OCI-LY7 (cell line): ENCODE measurements around the gene GALNT17. TPM values are rescaled to one million over a fixed set of nuclear protein-coding genes. Genes with fewer than 3 reads are reported as not detected.

Experiments used
- BruUV-seq: library from RNA; stranded (reverse); fragments of 400-500 nt; replicated peaks from 2 replicates; lab custom pipeline; 2021; lab: Mats Ljungman, UMichigan
- CTCF ChIA-PET: fragments of 300-600 bp; sonication (Branson Sonifier 250); formaldehyde crosslinking; loops from one replicate; lab custom pipeline; 2022; ENCODE audit warnings: antibody characterized with exemption; ENCODE audit not compliant: unreplicated experiment; lab: Charles Lee
- POLR2A ChIA-PET: fragments of 300-600 bp; sonication (Branson Sonifier 250); formaldehyde crosslinking; loops from one replicate; lab custom pipeline; 2022; ENCODE audit warnings: antibody characterized with exemption; lab: Charles Lee
- DNase-seq: peaks from one replicate; pipeline ENCODE4 v3.0.0-alpha.2; 2015; ENCODE audit warnings: low spot score
- H2AFZ ChIP-seq: fragments of 200-600 bp; sonication (generic), shearing (Covaris generic); 2 replicates; pipeline ENCODE4 v1.6.1; 2014; ENCODE audit warnings: mild to moderate bottlenecking, antibody characterized with exemption, low read length, moderate library complexity
- H3K27ac ChIP-seq: fragments of 200-600 bp; sonication (generic); 2 replicates; pipeline ENCODE4 v1.5.1; 2014; ENCODE audit warnings: mixed run types, low read depth, mild to moderate bottlenecking, moderate library complexity, low read length, inconsistent platforms; ENCODE audit not compliant: poor library complexity, severe bottlenecking
- H3K36me3 ChIP-seq: fragments of 200-600 bp; sonication (generic); 2 replicates; pipeline ENCODE4 v1.6.1; 2014; ENCODE audit warnings: mild to moderate bottlenecking, antibody characterized with exemption, low read length, moderate library complexity, mixed read lengths; ENCODE audit not compliant: insufficient read depth
- H3K4me1 ChIP-seq: fragments of 200-600 bp; sonication (generic); 2 replicates; pipeline ENCODE4 v1.5.1; 2014; ENCODE audit warnings: mild to moderate bottlenecking, low read length; ENCODE audit not compliant: insufficient read depth, poor library complexity, severe bottlenecking
- H3K4me2 ChIP-seq: fragments of 200-600 bp; sonication (generic); 2 replicates; pipeline ENCODE4 v1.6.1; 2014; ENCODE audit warnings: mild to moderate bottlenecking, low read length
- H3K4me3 ChIP-seq: fragments of 200-600 bp; sonication (generic); 2 replicates; pipeline ENCODE4 v1.5.1; 2014; ENCODE audit warnings: mild to moderate bottlenecking, low read depth, low read length; ENCODE audit not compliant: poor library complexity, severe bottlenecking
- H3K79me2 ChIP-seq: fragments of 200-600 bp; sonication (generic); 2 replicates; pipeline ENCODE4 v1.6.1; 2016; ENCODE audit warnings: low read depth, mild to moderate bottlenecking, low read length, moderate library complexity, mixed read lengths; ENCODE audit not compliant: insufficient read depth
- H3K9me2 ChIP-seq: fragments of 200-600 bp; sonication (generic); 2 replicates; pipeline ENCODE4 v1.6.1; 2016; ENCODE audit warnings: mild to moderate bottlenecking, low read length, mixed read lengths; ENCODE audit not compliant: insufficient read depth
- H3K9me3 ChIP-seq: fragments of 200-600 bp; sonication (generic); 2 replicates; pipeline ENCODE4 v1.6.1; 2014; ENCODE audit warnings: mild to moderate bottlenecking, mixed run types, low read length, mixed read lengths
- H4K20me1 ChIP-seq: fragments of 200-600 bp; sonication (generic); 2 replicates; pipeline ENCODE4 v1.6.1; 2014; ENCODE audit warnings: mild to moderate bottlenecking, antibody characterized with exemption, low read length, moderate library complexity, mixed read lengths; ENCODE audit not compliant: insufficient read depth
- EZH2phosphoT487 ChIP-seq: fragments of 200-600 bp; sonication (generic); IDR thresholded peaks from 2 replicates; pipeline ENCODE4 v1.6.1; 2018; ENCODE audit warnings: low read depth, borderline replicate concordance, mild to moderate bottlenecking, mixed run types, antibody characterized with exemption, low read length, moderate library complexity, mixed read lengths
- intact Hi-C: fragments of 100-400 bp; cut with micrococcal nuclease; formaldehyde crosslinking; loops from one replicate; pipeline ENCODE4 v1.10.0; 2022; ENCODE audit not compliant: unreplicated experiment
- total RNA-seq, 2 experiments: library from RNA; depleted of rRNA in 1 of 2; stranded (reverse); fragments of >200 nt in 1 of 2; shearing (Covaris generic) in 1 of 2; gene quantifications; 2 replicates each; pipeline ENCODE4 v1.2.3, GENCODE V29; 2014 to 2022
- TF ChIP-seq, protein P1 (sequence below): fragments of 200-600 bp; sonication (generic); conservative IDR thresholded peaks from 2 replicates; pipeline ENCODE4 v1.5.1; 2014; ENCODE audit warnings: mild to moderate bottlenecking, antibody characterized with exemption, low read length, moderate library complexity, mixed read lengths

Gene GALNT17
- total RNA-seq, 2 experiments from 2014 or later: not detected

DNA sequence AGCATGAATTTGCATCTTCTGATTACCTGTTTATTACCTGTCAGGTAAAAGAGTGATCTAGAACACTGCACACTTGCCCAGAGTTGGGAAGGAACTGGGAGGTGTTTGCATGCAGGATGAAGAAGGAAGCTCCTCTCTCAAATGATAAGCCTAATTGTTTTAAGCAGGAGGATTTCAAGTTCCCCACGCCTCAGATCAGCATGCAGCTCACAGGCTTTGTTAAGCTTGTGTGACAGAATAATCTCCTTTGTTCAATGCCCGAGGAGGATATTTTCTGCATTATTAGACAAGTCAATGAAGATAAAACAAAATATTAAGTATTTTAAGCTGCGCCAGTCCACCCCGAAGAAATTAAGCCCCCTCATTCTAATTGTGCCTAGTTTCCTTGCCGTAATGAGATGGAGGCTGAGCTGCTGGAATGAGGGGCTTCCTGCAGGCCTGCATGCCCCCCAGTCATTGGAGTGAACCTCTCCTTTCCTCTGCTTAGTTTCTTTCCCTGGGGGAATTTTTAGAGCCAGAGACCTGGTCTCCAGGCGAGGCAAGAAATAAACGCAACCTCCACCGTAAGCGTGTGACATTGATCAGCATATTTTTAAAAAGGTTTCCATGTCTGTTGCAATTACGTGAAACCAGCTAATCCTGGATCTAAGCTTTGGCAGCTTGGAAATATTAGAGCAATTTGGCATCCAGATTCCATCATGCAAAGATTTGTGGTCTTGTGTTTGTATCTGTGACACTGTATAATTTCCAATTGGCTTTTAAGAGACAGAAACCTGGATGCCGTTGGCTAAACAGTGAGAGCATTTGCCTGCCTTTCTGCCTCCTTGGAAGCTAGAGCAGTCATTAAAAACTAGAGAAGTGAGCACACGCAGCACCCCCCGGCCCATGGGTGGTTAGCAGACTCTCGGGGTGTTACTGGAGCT, 376.0 kb downstream of the GALNT17 start:
- intact Hi-C loops: no loop called here
- CTCF ChIA-PET: no interaction called here

DNA sequence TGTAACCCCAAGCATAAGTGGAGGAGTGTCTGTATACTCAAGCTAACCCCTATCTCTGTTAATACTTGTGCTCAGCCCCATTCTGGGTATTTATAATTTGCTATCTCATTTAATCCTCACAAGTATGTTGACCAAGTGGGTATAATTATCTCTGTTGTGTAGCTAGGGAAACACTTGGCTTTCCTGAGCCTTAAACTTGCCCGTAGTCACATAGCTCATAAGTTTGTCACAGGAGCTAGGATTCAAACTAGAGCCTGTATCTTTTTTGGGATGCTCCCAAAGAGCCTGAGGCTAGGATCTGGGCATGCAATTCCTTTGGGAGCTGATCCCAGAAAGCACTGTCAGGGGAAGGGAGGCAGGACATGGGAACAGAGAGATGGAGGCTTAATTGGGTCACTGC, 377.4 kb downstream of the GALNT17 start:
- no peak overlapping the region for H3K4me2 ChIP-seq
- no peaks in the 10 kb centered on the region for H3K9me2 ChIP-seq
- BruUV-seq: no TSS peak
- H3K9me3 ChIP-seq: no peaks in the 10 kb centered on the region
- CTCF ChIA-PET: no interaction called here
- TF ChIP-seq, protein P1, sequence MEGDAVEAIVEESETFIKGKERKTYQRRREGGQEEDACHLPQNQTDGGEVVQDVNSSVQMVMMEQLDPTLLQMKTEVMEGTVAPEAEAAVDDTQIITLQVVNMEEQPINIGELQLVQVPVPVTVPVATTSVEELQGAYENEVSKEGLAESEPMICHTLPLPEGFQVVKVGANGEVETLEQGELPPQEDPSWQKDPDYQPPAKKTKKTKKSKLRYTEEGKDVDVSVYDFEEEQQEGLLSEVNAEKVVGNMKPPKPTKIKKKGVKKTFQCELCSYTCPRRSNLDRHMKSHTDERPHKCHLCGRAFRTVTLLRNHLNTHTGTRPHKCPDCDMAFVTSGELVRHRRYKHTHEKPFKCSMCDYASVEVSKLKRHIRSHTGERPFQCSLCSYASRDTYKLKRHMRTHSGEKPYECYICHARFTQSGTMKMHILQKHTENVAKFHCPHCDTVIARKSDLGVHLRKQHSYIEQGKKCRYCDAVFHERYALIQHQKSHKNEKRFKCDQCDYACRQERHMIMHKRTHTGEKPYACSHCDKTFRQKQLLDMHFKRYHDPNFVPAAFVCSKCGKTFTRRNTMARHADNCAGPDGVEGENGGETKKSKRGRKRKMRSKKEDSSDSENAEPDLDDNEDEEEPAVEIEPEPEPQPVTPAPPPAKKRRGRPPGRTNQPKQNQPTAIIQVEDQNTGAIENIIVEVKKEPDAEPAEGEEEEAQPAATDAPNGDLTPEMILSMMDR: no peak
- no peak for TF ChIP-seq EZH2phosphoT487
- POLR2A ChIA-PET: no interaction called here
- no peaks in the 10 kb centered on the region for H4K20me1 ChIP-seq
- H3K4me1 ChIP-seq: no peaks in the 10 kb centered on the region
- H3K27ac ChIP-seq: no peak overlapping the region
- no peak overlapping the region for H2AFZ ChIP-seq
- H3K4me3 ChIP-seq: no peak overlapping the region
- intact Hi-C loops: no loop called here
- H3K79me2 ChIP-seq: no peaks in the 10 kb centered on the region
- no peaks in the 10 kb centered on the region for H3K36me3 ChIP-seq
- DNase-seq: no peak

More for the DNA sequence above, 376.0 kb downstream of the GALNT17 start:
- no peaks in the 10 kb centered on the region for H3K9me3 ChIP-seq
- no peak overlapping the region for H3K27ac ChIP-seq
- no peaks in the 10 kb centered on the region for H3K79me2 ChIP-seq
- BruUV-seq: no TSS peak
- POLR2A ChIA-PET: interaction anchor here (0.6 kb wide), 1 partner anchor 52 kb away, joined by 6 read pairs; no protein-coding TSS in a partner anchor
- TF ChIP-seq EZH2phosphoT487: no peak
- TF ChIP-seq, protein P1: no peak
- DNase-seq: no peak
- H3K9me2 ChIP-seq: no peaks in the 10 kb centered on the region
- no peaks in the 10 kb centered on the region for H3K4me1 ChIP-seq
- H3K4me3 ChIP-seq: no peak overlapping the region
- H2AFZ ChIP-seq: no peak overlapping the region
- H3K4me2 ChIP-seq: no peak overlapping the region
- H3K36me3 ChIP-seq: no peaks in the 10 kb centered on the region
- no peaks in the 10 kb centered on the region for H4K20me1 ChIP-seq

DNA sequence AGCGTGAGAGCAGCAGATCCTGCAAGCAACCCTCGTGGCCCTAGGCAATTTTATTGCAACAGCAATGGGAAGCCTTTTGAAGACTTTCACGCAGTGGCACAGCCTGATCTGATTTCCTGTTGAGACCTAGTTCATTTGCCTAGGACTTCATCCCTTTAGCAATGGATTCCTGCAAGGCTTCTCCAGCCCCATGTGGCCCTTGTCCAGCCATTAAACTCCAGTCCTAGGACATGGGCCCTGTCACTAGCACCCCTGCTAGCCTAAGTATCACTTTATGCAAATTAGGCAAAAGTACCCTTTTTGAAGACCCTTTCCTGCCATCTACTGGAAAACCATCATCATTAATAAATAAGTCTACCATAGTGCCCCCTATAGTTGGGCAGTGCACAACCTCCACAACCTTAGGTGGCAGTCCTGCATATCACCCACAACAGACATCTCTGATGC, 379.4 kb downstream of the GALNT17 start:
- Histone ChIP-seq H2AFZ (no peak overlapping the region), H3K4me1 (no peaks in the 10 kb centered on the region), H4K20me1 (no peaks in the 10 kb centered on the region), H3K9me3 (no peaks in the 10 kb centered on the region), H3K4me2 (no peak overlapping the region), H3K79me2 (no peaks in the 10 kb centered on the region), H3K9me2 (no peaks in the 10 kb centered on the region), H3K4me3 (no peak overlapping the region), H3K27ac (no peak overlapping the region), H3K36me3 (no peaks in the 10 kb centered on the region)
- no TSS peak for BruUV-seq
- TF ChIP-seq, protein P1: 0 out of 2 replicates have a peak, but pooled peaks have one; percentile 26
- TF ChIP-seq EZH2phosphoT487: no peak
- no peak for DNase-seq
- CTCF ChIA-PET: no interaction called here
- POLR2A ChIA-PET: no interaction called here
- intact Hi-C loops: no loop called here
